HG03025 (cell line): ENCODE results near the gene HNMT.

ENCODE experiments used
- ATAC-seq: cut with Tn5 transposase; IDR thresholded peaks from one replicate; pipeline ENCODE4 v1.9.1; 2021; ENCODE audit warnings: mild to moderate bottlenecking, moderate library complexity; ENCODE audit not compliant: unreplicated experiment, low FRiP score

The HNMT gene

GRCh38 chr2:137945229-137945628 lies 19.0 kb upstream of the HNMT start:
- ATAC-seq = no peak

- ATAC-seq = no peak
Measured at GRCh38 chr2:137946227-137946626, 18.0 kb upstream of the HNMT start.

GRCh38 chr2:137947032-137947727 lies 17.1 kb upstream of the HNMT start:
- ATAC-seq = no peak

GRCh38 chr2:137947728-137948336 lies 16.4 kb upstream of the HNMT start:
- no peak for ATAC-seq

GRCh38 chr2:137948894-137949293 lies 15.4 kb upstream of the HNMT start:
- no peak for ATAC-seq

GRCh38 chr2:137950238-137950637 lies 14.0 kb upstream of the HNMT start:
- ATAC-seq = no peak

- ATAC-seq = no peak
Measured at GRCh38 chr2:137951586-137951985, 12.7 kb upstream of the HNMT start.

GRCh38 chr2:137952586-137953129 lies 11.6 kb upstream of the HNMT start:
- no peak for ATAC-seq

- no peak for ATAC-seq
Measured at GRCh38 chr2:137955536-137955935, 8.7 kb upstream of the HNMT start.

- no peak for ATAC-seq
Measured at GRCh38 chr2:137957033-137957432, 7.2 kb upstream of the HNMT start.

- ATAC-seq = no peak
Measured at GRCh38 chr2:137959166-137959565, 5.1 kb upstream of the HNMT start.

- no peak for ATAC-seq
Measured at GRCh38 chr2:137960223-137960622, 4.0 kb upstream of the HNMT start.

GRCh38 chr2:137961602-137962001 lies 2.7 kb upstream of the HNMT start:
- ATAC-seq = no peak

- ATAC-seq = no peak
Measured at GRCh38 chr2:137963535-137964065, 673 bp upstream of the HNMT start.

GRCh38 chr2:137964859-137965459 lies 686 bp downstream of the HNMT start:
- ATAC-seq = no peak

GRCh38 chr2:137966043-137966442 lies 1.8 kb downstream of the HNMT start:
- ATAC-seq = no peak

GRCh38 chr2:137967042-137967441 lies 2.8 kb downstream of the HNMT start:
- ATAC-seq = no peak

- no peak for ATAC-seq
Measured at GRCh38 chr2:137968477-137969417, 4.5 kb downstream of the HNMT start.

GRCh38 chr2:137969418-137969765 lies 5.1 kb downstream of the HNMT start:
- no peak for ATAC-seq

- ATAC-seq = no peak
Measured at GRCh38 chr2:137969876-137970275, 5.6 kb downstream of the HNMT start.
